Sigmoid colon (tissue), 7 donors: ENCODE data around the gene ELMOD1. TPM values are rescaled to one million over a fixed set of nuclear protein-coding genes. Genes with fewer than 3 reads are reported as not detected.

ENCODE experiments used
- DNase-seq: peaks from one replicate; pipeline ENCODE4 v3.0.0-alpha.2; 2019
- H3K27ac ChIP-seq, 4 donors: fragments of 200-600 bp; sonication (generic); one replicate each; pipeline ENCODE4 v1.5.1; 2016 to 2019; ENCODE audit warnings: mild to moderate bottlenecking in 1 of 4
- H3K27me3 ChIP-seq, 3 donors: fragments of 200-600 bp; sonication (generic); one replicate each; pipeline ENCODE4 v1.5.1; 2019; ENCODE audit warnings: mild to moderate bottlenecking in 1 of 3
- H3K36me3 ChIP-seq, 4 donors: fragments of 200-600 bp; sonication (generic); one replicate each; pipeline ENCODE4 v1.5.1; 2016 to 2019
- H3K4me1 ChIP-seq, 4 donors: fragments of 200-600 bp; sonication (generic); one replicate each; pipeline ENCODE4 v1.5.1; 2017 to 2019
- H3K4me3 ChIP-seq, 4 donors: fragments of 200-600 bp; sonication (generic); one replicate each; pipeline ENCODE4 v1.5.1; 2017 to 2019; ENCODE audit warnings: mild to moderate bottlenecking in 2 of 4, moderate library complexity in 1 of 4
- H3K9me3 ChIP-seq, 4 donors: fragments of 200-600 bp in 3 of 4; sonication (generic) in 3 of 4; one replicate each; pipeline versions ENCODE4 v1.5.1 to v1.6.1; 2013 to 2019
- EP300 ChIP-seq, 4 donors: sonication (generic); formaldehyde crosslinking; IDR thresholded peaks; one replicate each; pipeline ENCODE4 v1.6.1; 2017; ENCODE audit warnings: antibody characterized with exemption in 4 of 4
- POLR2A ChIP-seq, 2 donors: fragments of 450-650 bp; IDR thresholded peaks; one replicate each; pipeline ENCODE4 v1.6.1; 2016; ENCODE audit warnings: antibody characterized with exemption in 2 of 2, mild to moderate bottlenecking in 2 of 2, moderate library complexity in 2 of 2
- POLR2AphosphoS5 ChIP-seq, 4 donors: sonication (generic); formaldehyde crosslinking; IDR thresholded peaks; one replicate each; pipeline ENCODE4 v1.6.1; 2017; ENCODE audit warnings: antibody characterized with exemption in 4 of 4
- WGBS, 2 donors: extraction: QIAGEN DNeasy Blood & Tissue Kit; methylation state at CpG; one replicate each; pipeline ENCODE4 v1.1.7; 2013; 5-methylcytosine and 5-hydroxymethylcytosine counted together
- intact Hi-C: fragments of 100-400 bp; cut with DNase I; formaldehyde crosslinking; loops from one replicate; pipeline ENCODE4 v1.15.1; 2023
- polyA plus RNA-seq, 3 donors: library from polyadenylated mRNA; stranded (reverse); fragments of 200-250 nt; gene quantifications; one replicate each; pipeline ENCODE4 v1.2.3, GENCODE V29; 2013
- total RNA-seq, 4 donors: library from RNA; depleted of rRNA; stranded (reverse); fragments of >200 nt; gene quantifications; one replicate each; pipeline ENCODE4 v1.1.0, GENCODE V29; 2016
- TF ChIP-seq, protein P1 (sequence below), 4 experiments: fragments of 450-650 bp in 3 of 4; fragments of 200-600 bp in 1 of 4; IDR thresholded peaks; one replicate each; pipeline ENCODE4 v1.5.1; 2016 to 2019; ENCODE audit warnings: antibody characterized with exemption in 4 of 4, mild to moderate bottlenecking in 3 of 4, moderate library complexity in 2 of 4
- donor health status: healthy with polysubstance abuse.
- donor health status: Bipolar disorder and iron deficiency.
- donor health status: healthy.

ELMOD1 gene
- total and polyA plus RNA-seq, 7 donors: 0.14 to 1.4 (median 0.49) TPM; not detected in 2

GRCh38 chr11:107605061-107606006, 14.4 kb downstream of the ELMOD1 start:
- intact Hi-C loops: no loop called here
- H3K9me3 ChIP-seq: no peaks in the 10 kb centered on the region
- no peak for DNase-seq
- no peaks in the 10 kb centered on the region for H3K36me3 ChIP-seq
- H3K4me1 ChIP-seq: no peaks in the 10 kb centered on the region
- no peak overlapping the region for H3K27ac ChIP-seq
- 90% methylated on average over 9 of the region's 9 CpGs for WGBS, 2 donors
- H3K27me3 ChIP-seq: peaks cover 0 to 5% (median 0%) of the 10 kb centered on the region in 3 donors
- H3K4me3 ChIP-seq: no peak overlapping the region
- TF ChIP-seq POLR2A (IDR thresholded peaks at IDR 0.05) (no peak), EP300 (IDR thresholded peaks at IDR 0.05) (no peak), POLR2AphosphoS5 (IDR thresholded peaks at IDR 0.05) (no peak)
- TF ChIP-seq, protein P1, sequence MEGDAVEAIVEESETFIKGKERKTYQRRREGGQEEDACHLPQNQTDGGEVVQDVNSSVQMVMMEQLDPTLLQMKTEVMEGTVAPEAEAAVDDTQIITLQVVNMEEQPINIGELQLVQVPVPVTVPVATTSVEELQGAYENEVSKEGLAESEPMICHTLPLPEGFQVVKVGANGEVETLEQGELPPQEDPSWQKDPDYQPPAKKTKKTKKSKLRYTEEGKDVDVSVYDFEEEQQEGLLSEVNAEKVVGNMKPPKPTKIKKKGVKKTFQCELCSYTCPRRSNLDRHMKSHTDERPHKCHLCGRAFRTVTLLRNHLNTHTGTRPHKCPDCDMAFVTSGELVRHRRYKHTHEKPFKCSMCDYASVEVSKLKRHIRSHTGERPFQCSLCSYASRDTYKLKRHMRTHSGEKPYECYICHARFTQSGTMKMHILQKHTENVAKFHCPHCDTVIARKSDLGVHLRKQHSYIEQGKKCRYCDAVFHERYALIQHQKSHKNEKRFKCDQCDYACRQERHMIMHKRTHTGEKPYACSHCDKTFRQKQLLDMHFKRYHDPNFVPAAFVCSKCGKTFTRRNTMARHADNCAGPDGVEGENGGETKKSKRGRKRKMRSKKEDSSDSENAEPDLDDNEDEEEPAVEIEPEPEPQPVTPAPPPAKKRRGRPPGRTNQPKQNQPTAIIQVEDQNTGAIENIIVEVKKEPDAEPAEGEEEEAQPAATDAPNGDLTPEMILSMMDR (IDR thresholded peaks at IDR 0.05): no peak

- H3K36me3 ChIP-seq: no peaks in the 10 kb centered on the region
- no peaks in the 10 kb centered on the region for H3K9me3 ChIP-seq
- no peak overlapping the region for H3K27ac ChIP-seq
- no peak for DNase-seq
- WGBS, 2 donors: 71 to 83% methylated on average over 3 of the region's 3 CpGs
- no peaks in the 10 kb centered on the region for H3K4me1 ChIP-seq
- H3K4me3 ChIP-seq: no peak overlapping the region
- TF ChIP-seq POLR2AphosphoS5 (IDR thresholded peaks at IDR 0.05) (no peak), EP300 (IDR thresholded peaks at IDR 0.05) (no peak), POLR2A (IDR thresholded peaks at IDR 0.05) (no peak)
- TF ChIP-seq, protein P1 (IDR thresholded peaks at IDR 0.05): no peak
- intact Hi-C loops: no loop called here
- H3K27me3 ChIP-seq: peaks cover 0 to 5% (median 0%) of the 10 kb centered on the region in 3 donors
Observed at GRCh38 chr11:107606141-107606540, 15.2 kb downstream of the ELMOD1 start.

DNA sequence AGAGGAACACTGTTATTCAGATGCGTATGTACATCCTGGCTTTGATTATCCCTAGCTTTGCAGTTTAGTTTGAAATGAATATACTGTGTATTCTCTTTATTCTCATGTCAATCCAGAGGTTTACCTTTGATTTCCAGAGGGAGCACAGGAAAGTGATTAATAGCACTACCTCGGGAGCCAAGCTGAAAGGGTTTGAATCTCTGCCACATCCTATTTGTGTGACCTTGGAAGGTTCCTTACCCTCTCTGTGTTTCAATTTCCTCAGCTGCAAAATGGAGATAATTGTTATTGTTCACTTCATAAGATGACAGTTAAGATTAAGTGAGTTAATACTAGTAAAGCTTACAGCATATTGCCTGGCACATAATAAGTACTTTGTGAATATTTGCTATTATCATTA, 17.9 kb downstream of the ELMOD1 start:
- 37 to 48% methylated on average over 2 of the region's 2 CpGs for WGBS, 2 donors
- Histone ChIP-seq H3K4me1 (no peaks in the 10 kb centered on the region), H3K36me3 (no peaks in the 10 kb centered on the region), H3K9me3 (no peaks in the 10 kb centered on the region), H3K27me3 (peaks cover 0 to 5% (median 0%) of the 10 kb centered on the region in 3 donors), H3K4me3 (no peak overlapping the region), H3K27ac (no peak overlapping the region)
- TF ChIP-seq POLR2A (IDR thresholded peaks at IDR 0.05): no peak
- TF ChIP-seq, protein P1 (IDR thresholded peaks at IDR 0.05): no peak
- no peak for TF ChIP-seq POLR2AphosphoS5 (IDR thresholded peaks at IDR 0.05)
- TF ChIP-seq EP300 (IDR thresholded peaks at IDR 0.05): no peak
- no peak for DNase-seq
- intact Hi-C loops: no loop called here

DNA sequence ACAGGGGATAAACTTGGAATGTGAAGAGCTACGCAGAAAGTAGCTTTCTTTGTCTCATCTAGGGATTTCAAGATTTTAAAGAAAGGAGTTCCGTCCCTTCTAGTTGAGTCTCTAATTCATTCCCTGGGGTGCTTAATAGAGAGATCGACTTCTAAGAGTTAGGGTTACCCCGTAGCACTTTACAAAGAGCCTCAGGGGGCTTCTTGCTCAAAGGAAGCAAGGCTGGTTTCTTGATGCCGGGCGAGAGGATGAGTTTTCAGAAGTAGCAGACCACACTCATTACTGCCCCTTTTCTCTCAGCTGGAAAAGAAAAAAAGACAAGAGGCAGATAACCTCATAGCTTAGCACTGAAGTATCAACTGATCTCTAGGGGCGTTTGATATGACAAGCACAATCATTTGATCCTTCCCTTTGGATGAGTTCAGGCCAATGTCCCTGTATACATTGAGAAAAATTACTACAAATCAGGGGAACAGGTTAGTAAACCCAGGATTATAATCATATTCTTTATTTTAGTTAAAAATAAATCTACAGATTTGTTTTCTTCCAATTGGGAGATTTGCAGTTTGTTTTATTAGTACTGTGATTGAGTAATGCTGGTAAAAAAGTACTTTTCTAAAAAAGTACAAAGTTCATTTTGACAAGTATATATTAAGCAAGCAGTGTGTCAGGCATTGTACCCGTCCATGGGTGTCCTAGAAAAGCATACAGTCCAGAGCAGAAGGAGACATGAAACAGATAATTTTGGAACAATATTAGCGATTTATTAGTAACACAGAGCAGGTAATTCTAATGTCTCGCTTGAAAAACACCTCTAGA, 18.7 kb downstream of the ELMOD1 start:
- intact Hi-C loops: no loop called here
- H3K4me3 ChIP-seq: no peak overlapping the region
- no peaks in the 10 kb centered on the region for H3K9me3 ChIP-seq
- H3K4me1 ChIP-seq: no peaks in the 10 kb centered on the region
- no peak for TF ChIP-seq EP300 (IDR thresholded peaks at IDR 0.05)
- no peak for DNase-seq
- 55 to 63% methylated on average over 10 of the region's 10 CpGs for WGBS, 2 donors
- H3K27ac ChIP-seq: no peak overlapping the region
- H3K27me3 ChIP-seq: peaks cover 0 to 5% (median 0%) of the 10 kb centered on the region in 3 donors
- no peaks in the 10 kb centered on the region for H3K36me3 ChIP-seq

DNA sequence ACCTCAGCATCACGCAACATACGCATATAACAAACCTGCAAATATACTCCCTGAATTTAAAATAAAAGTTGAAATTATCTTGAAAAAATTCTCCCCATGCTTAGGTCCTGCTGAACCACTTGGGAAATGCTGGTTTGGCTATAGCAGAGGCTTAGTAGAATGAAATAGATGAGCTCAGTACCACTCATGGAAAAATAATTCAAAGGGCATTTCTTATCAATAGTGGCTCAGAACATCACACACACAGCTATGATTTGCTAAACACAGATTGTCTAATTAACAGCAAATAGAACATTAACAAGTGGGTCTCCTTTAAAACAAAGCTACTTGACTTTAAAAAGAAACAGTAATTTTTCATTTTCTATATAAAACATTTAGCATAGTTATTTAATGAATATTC, 21.5 kb downstream of the ELMOD1 start:
- intact Hi-C loops: no loop called here
- WGBS, 2 donors: 96 to 100% methylated on average over 2 of the region's 2 CpGs
- no peak for TF ChIP-seq EP300 (IDR thresholded peaks at IDR 0.05)
- no peak for TF ChIP-seq POLR2AphosphoS5 (IDR thresholded peaks at IDR 0.05)
- TF ChIP-seq POLR2A (IDR thresholded peaks at IDR 0.05): no peak
- TF ChIP-seq, protein P1 (IDR thresholded peaks at IDR 0.05): no peak
- H3K4me1 ChIP-seq: no peaks in the 10 kb centered on the region
- H3K27ac ChIP-seq: no peak overlapping the region
- H3K36me3 ChIP-seq: no peaks in the 10 kb centered on the region
- DNase-seq: no peak
- no peak overlapping the region for H3K4me3 ChIP-seq
- H3K27me3 ChIP-seq: peaks cover 0 to 3% (median 0%) of the 10 kb centered on the region in 3 donors
- no peaks in the 10 kb centered on the region for H3K9me3 ChIP-seq
